Mesenchymal stem cell (in vitro differentiated cells and primary cell): ENCODE results near the gene ODAPH.
"Not testable (repeated sequence)": the region's sequence is repeated elsewhere in the genome, so short reads cannot be mapped to it uniquely, and the experiment has no call there.

Experiments
- DNase-seq: peaks from one replicate; pipeline ENCODE4 v3.0.0-alpha.2; 2013
- H2AFZ ChIP-seq: one replicate; pipeline ENCODE4 v1.6.1; 2013; ENCODE audit warnings: low read depth, mild to moderate bottlenecking, control low read depth, inconsistent platforms, low read length, moderate library complexity
- H2AK5ac ChIP-seq: 2 replicates; pipeline ENCODE4 v1.6.1; 2013; ENCODE audit warnings: low read length, moderate library complexity, mild to moderate bottlenecking, inconsistent platforms; ENCODE audit not compliant: severe bottlenecking
- H2BK120ac ChIP-seq: one replicate; pipeline ENCODE4 v1.6.1; 2013; ENCODE audit warnings: low read depth, mild to moderate bottlenecking, inconsistent platforms, low read length, moderate library complexity
- H2BK12ac ChIP-seq, 2 experiments: one replicate each; pipeline ENCODE4 v1.6.1; 2013; ENCODE audit warnings: inconsistent platforms in 2 of 2, low read length in 2 of 2, mild to moderate bottlenecking in 2 of 2, moderate library complexity in 2 of 2, control low read depth in 1 of 2
- H2BK15ac ChIP-seq: one replicate; pipeline ENCODE4 v1.6.1; 2013; ENCODE audit warnings: mild to moderate bottlenecking, low read depth, inconsistent platforms; ENCODE audit not compliant: poor library complexity, severe bottlenecking
- H2BK5ac ChIP-seq: 2 replicates; pipeline ENCODE4 v1.6.1; 2013; ENCODE audit warnings: low read depth, mild to moderate bottlenecking, low read length, control low read depth, inconsistent platforms; ENCODE audit not compliant: poor library complexity, severe bottlenecking
- H3K14ac ChIP-seq, 2 experiments: one replicate each; pipeline ENCODE4 v1.6.1; 2013; ENCODE audit warnings: inconsistent platforms in 2 of 2, low read length in 2 of 2, control low read depth in 1 of 2, mild to moderate bottlenecking in 1 of 2, moderate library complexity in 1 of 2
- H3K18ac ChIP-seq, 2 experiments: one replicate each; pipeline ENCODE4 v1.6.1; 2013; ENCODE audit warnings: inconsistent platforms in 2 of 2, low read length in 2 of 2, control low read depth in 1 of 2, low read depth in 1 of 2, mild to moderate bottlenecking in 1 of 2
- H3K23ac ChIP-seq, 2 experiments: one replicate each; pipeline ENCODE4 v1.6.1; 2013; ENCODE audit warnings: inconsistent platforms in 2 of 2, low read length in 2 of 2, mild to moderate bottlenecking in 2 of 2, moderate library complexity in 2 of 2, control low read depth in 1 of 2
- H3K27ac ChIP-seq: 2 replicates; pipeline ENCODE4 v1.5.1; 2013; ENCODE audit warnings: mild to moderate bottlenecking, moderate library complexity, low read length, control low read depth, inconsistent platforms; ENCODE audit not compliant: poor library complexity, severe bottlenecking
- H3K27me3 ChIP-seq, 2 experiments: 2 replicates each; pipeline versions ENCODE4 v1.6.1 to v1.7.0; 2013; ENCODE audit warnings: low read length in 2 of 2, mild to moderate bottlenecking in 2 of 2, moderate library complexity in 2 of 2, control low read depth in 1 of 2, inconsistent platforms in 1 of 2; ENCODE audit not compliant: control insufficient read depth in 1 of 2, insufficient read depth in 1 of 2
- H3K36me3 ChIP-seq, 2 experiments: 2 replicates each; pipeline versions ENCODE4 v1.6.1 to v1.7.0; 2013; ENCODE audit warnings: low read length in 2 of 2, control low read depth in 1 of 2, inconsistent platforms in 1 of 2, low read depth in 1 of 2, mild to moderate bottlenecking in 1 of 2; ENCODE audit not compliant: insufficient read depth in 2 of 2, control insufficient read depth in 1 of 2
- H3K4ac ChIP-seq, 2 experiments: one replicate each; pipeline ENCODE4 v1.6.1; 2013; ENCODE audit warnings: inconsistent platforms in 2 of 2, low read length in 2 of 2, mild to moderate bottlenecking in 2 of 2, moderate library complexity in 2 of 2, control low read depth in 1 of 2, low read depth in 1 of 2
- H3K4me1 ChIP-seq: 2 replicates; pipeline ENCODE4 v1.6.1; 2013; ENCODE audit warnings: low read depth, low read length, control low read depth; ENCODE audit not compliant: control insufficient read depth, insufficient read depth
- H3K4me2 ChIP-seq: 2 replicates; pipeline ENCODE4 v1.6.1; 2013; ENCODE audit warnings: low read length, mild to moderate bottlenecking, inconsistent platforms; ENCODE audit not compliant: poor library complexity, severe bottlenecking
- H3K4me3 ChIP-seq, 2 experiments: 2 replicates each; pipeline versions ENCODE4 v1.5.1 to v1.7.0; 2013; ENCODE audit warnings: low read length in 2 of 2, mild to moderate bottlenecking in 2 of 2, control low read depth in 1 of 2, low read depth in 1 of 2; ENCODE audit not compliant: insufficient read depth in 1 of 2
- H3K79me1 ChIP-seq: replicated peaks from 2 replicates; pipeline ENCODE4 v1.6.1; 2013; ENCODE audit warnings: mild to moderate bottlenecking, control low read depth, low read length, inconsistent platforms; ENCODE audit not compliant: poor library complexity, severe bottlenecking
- H3K9ac ChIP-seq: 2 replicates; pipeline ENCODE4 v1.7.0; 2013; ENCODE audit warnings: mild to moderate bottlenecking, low read length, moderate library complexity
- H3K9me3 ChIP-seq: 2 replicates; pipeline ENCODE4 v1.7.0; 2013; ENCODE audit warnings: mild to moderate bottlenecking, low read length; ENCODE audit not compliant: control insufficient read depth
- H4K8ac ChIP-seq: one replicate; pipeline ENCODE4 v1.6.1; 2013; ENCODE audit warnings: inconsistent platforms, mild to moderate bottlenecking, low read length, moderate library complexity
- H4K91ac ChIP-seq: one replicate; pipeline ENCODE4 v1.6.1; 2013; ENCODE audit warnings: mild to moderate bottlenecking, low read length, inconsistent platforms
- WGBS: methylation state at CpG from one replicate; pipeline ENCODE4 v1.1.7; 2013; ENCODE audit warnings: mixed read lengths; 5-methylcytosine and 5-hydroxymethylcytosine counted together

The ODAPH gene

GRCh38 chr4:75514949-75515612 lies 40.8 kb upstream of the ODAPH start:
- Histone ChIP-seq H3K18ac (peak overlapping the region in 1 of 2 experiments; percentile 96), H3K4me1 (peaks cover 2% of the 10 kb centered on the region), H2BK120ac (no peak overlapping the region), H3K9ac (peak overlapping the region; percentile 99), H2BK12ac (no peak overlapping the region), H3K4me3 (peak overlapping the region; percentile 44 to 98), H2AK5ac (peak overlapping the region; percentile 57), H3K4ac (peak overlapping the region in 1 of 2 experiments; percentile 60), H3K4me2 (peak overlapping the region; percentile 76), H3K27me3 (no peaks in the 10 kb centered on the region), H2AFZ (no peak overlapping the region), H3K14ac (no peak overlapping the region), H3K27ac (peak overlapping the region; percentile 99), H4K91ac (no peak overlapping the region), H2BK5ac (no peak overlapping the region), H2BK15ac (no peak overlapping the region), H3K79me1 (peaks cover 8% of the 10 kb centered on the region), H3K23ac (no peak overlapping the region), H3K36me3 (peaks cover 0 to 32% of the 10 kb centered on the region in 2 experiments), H3K9me3 (no peaks in the 10 kb centered on the region), H4K8ac (peak overlapping the region; percentile 51)
- no peak for DNase-seq
- WGBS: 81% methylated on average over 6 of the region's 9 CpGs

GRCh38 chr4:75516144-75516543 lies 39.7 kb upstream of the ODAPH start:
- Histone ChIP-seq H2BK120ac (no peak overlapping the region), H4K8ac (no peak overlapping the region), H2AFZ (no peak overlapping the region), H2BK12ac (no peak overlapping the region), H3K36me3 (peaks cover 0 to 40% of the 10 kb centered on the region in 2 experiments), H4K91ac (no peak overlapping the region), H3K14ac (no peak overlapping the region), H2AK5ac (no peak overlapping the region), H3K4me3 (no peak overlapping the region), H2BK15ac (no peak overlapping the region), H3K23ac (no peak overlapping the region), H3K18ac (no peak overlapping the region), H3K9ac (no peak overlapping the region), H3K27me3 (no peaks in the 10 kb centered on the region), H3K9me3 (no peaks in the 10 kb centered on the region), H3K4ac (no peak overlapping the region), H3K27ac (no peak overlapping the region), H3K79me1 (peaks cover 8% of the 10 kb centered on the region), H3K4me1 (peaks cover 2% of the 10 kb centered on the region), H2BK5ac (no peak overlapping the region), H3K4me2 (no peak overlapping the region)
- WGBS: no CpG with 5 or more reads among the region's 1 CpG
- DNase-seq: no peak

GRCh38 chr4:75519452-75519851 lies 36.4 kb upstream of the ODAPH start:
- not testable (repeated sequence) for H3K4ac ChIP-seq, H4K8ac ChIP-seq, H3K18ac ChIP-seq, H2BK12ac ChIP-seq, H3K14ac ChIP-seq, H2BK5ac ChIP-seq, H3K23ac ChIP-seq, H2BK15ac ChIP-seq, H4K91ac ChIP-seq, H3K27ac ChIP-seq, H3K4me1 ChIP-seq, H3K9ac ChIP-seq, H2AFZ ChIP-seq, H2BK120ac ChIP-seq, DNase-seq, H2AK5ac ChIP-seq, H3K4me2 ChIP-seq, H3K27me3 ChIP-seq, H3K9me3 ChIP-seq, H3K4me3 ChIP-seq
- Histone ChIP-seq H3K79me1 (peaks cover 11% of the 10 kb centered on the region), H3K36me3 (peaks cover 2 to 63% of the 10 kb centered on the region in 2 experiments)
- 83% methylated on average over 1 of the region's 7 CpGs for WGBS

GRCh38 chr4:75525086-75525485 lies 30.8 kb upstream of the ODAPH start:
- Histone ChIP-seq H3K9me3 (no peaks in the 10 kb centered on the region), H4K8ac (no peak overlapping the region), H3K14ac (no peak overlapping the region), H2BK120ac (no peak overlapping the region), H2BK5ac (no peak overlapping the region), H3K18ac (no peak overlapping the region), H3K36me3 (peaks cover 8 to 81% of the 10 kb centered on the region in 2 experiments), H3K79me1 (peaks cover 10% of the 10 kb centered on the region), H3K4me2 (no peak overlapping the region), H3K27me3 (no peaks in the 10 kb centered on the region), H4K91ac (no peak overlapping the region), H3K27ac (no peak overlapping the region), H3K4me3 (no peak overlapping the region), H3K9ac (no peak overlapping the region), H2BK12ac (no peak overlapping the region), H2AK5ac (no peak overlapping the region), H2BK15ac (no peak overlapping the region), H3K4me1 (peaks cover 1% of the 10 kb centered on the region), H3K23ac (no peak overlapping the region), H3K4ac (no peak overlapping the region), H2AFZ (no peak overlapping the region)
- WGBS: no CpG with 5 or more reads among the region's 1 CpG
- no peak for DNase-seq
